Measurements from ENCODE around the gene EXD3.

Gene EXD3

GRCh38 chr9:137446851-137447471 is 24.0 kb upstream of the EXD3 start:
- no peak for DNase-seq

GRCh38 chr9:137445930-137446431 is 23.0 kb upstream of the EXD3 start:
- DNase-seq, result no peak

GRCh38 chr9:137445275-137445807 is 22.4 kb upstream of the EXD3 start:
- DNase-seq, result peak; percentile 89

- DNase-seq, result no peak
Observed at GRCh38 chr9:137444106-137444790, 21.3 kb upstream of the EXD3 start.

- DNase-seq, result no peak
Observed at GRCh38 chr9:137441935-137442321, 19.0 kb upstream of the EXD3 start.

GRCh38 chr9:137441289-137441934 is 18.4 kb upstream of the EXD3 start, which contains the start of gene ENTPD8:
TSS of gene ENTPD8 (minus strand) at chr9:137441357. CDS start at chr9:137438285, 3,072 bp downstream.
- DNase-seq, result no peak

GRCh38 chr9:137439158-137439714 is 16.3 kb upstream of the EXD3 start:
- no peak for DNase-seq

GRCh38 chr9:137438591-137439157 is 15.7 kb upstream of the EXD3 start:
- no peak for DNase-seq

GRCh38 chr9:137437691-137438590 is 15.0 kb upstream of the EXD3 start:
- DNase-seq, result no peak

- DNase-seq, result no peak
Observed at GRCh38 chr9:137436761-137437600, 14.0 kb upstream of the EXD3 start.

- DNase-seq, result no peak
Observed at GRCh38 chr9:137435980-137436760, 13.2 kb upstream of the EXD3 start.

- DNase-seq, result no peak
Observed at GRCh38 chr9:137435381-137435891, 12.5 kb upstream of the EXD3 start.

GRCh38 chr9:137434498-137435380 is 11.8 kb upstream of the EXD3 start:
- no peak for DNase-seq

- no peak for DNase-seq
Observed at GRCh38 chr9:137433916-137434431, 11.0 kb upstream of the EXD3 start.

GRCh38 chr9:137433349-137433915 is 10.5 kb upstream of the EXD3 start:
- DNase-seq, result no peak

GRCh38 chr9:137432687-137433348 is 9.9 kb upstream of the EXD3 start:
- no peak for DNase-seq

- DNase-seq, result no peak
Observed at GRCh38 chr9:137431416-137431931, 8.5 kb upstream of the EXD3 start.

Data from CD4-positive, alpha-beta T cell treated with Interleukin-12 subunit alpha and Interleukin-12 subunit beta, for 1 hour (primary cell).